Adrenal gland (tissue), 5 donors: ENCODE measurements around the gene HDAC11.

Experiments
- POLR2A ChIP-seq, 2 donors: fragments of 450-650 bp; IDR thresholded peaks; one replicate each; pipeline ENCODE4 v1.6.1; 2017; ENCODE audit warnings: antibody characterized with exemption in 2 of 2, mild to moderate bottlenecking in 2 of 2, moderate library complexity in 1 of 2
- TF ChIP-seq, protein P1 (sequence below), 6 experiments: fragments of 450-650 bp in 4 of 6; fragments of 200-600 bp in 2 of 6; sonication (generic) in 1 of 6; IDR thresholded peaks; 1 replicate in 5 of 6; 2 replicates in 1 of 6; pipeline versions ENCODE4 v1.5.1 to v1.8.0; 2016 to 2021; ENCODE audit warnings: antibody characterized with exemption in 6 of 6, mild to moderate bottlenecking in 2 of 6, moderate library complexity in 1 of 6
- donor health status: DM: no; HTN: no; CAD: no.

DNA sequence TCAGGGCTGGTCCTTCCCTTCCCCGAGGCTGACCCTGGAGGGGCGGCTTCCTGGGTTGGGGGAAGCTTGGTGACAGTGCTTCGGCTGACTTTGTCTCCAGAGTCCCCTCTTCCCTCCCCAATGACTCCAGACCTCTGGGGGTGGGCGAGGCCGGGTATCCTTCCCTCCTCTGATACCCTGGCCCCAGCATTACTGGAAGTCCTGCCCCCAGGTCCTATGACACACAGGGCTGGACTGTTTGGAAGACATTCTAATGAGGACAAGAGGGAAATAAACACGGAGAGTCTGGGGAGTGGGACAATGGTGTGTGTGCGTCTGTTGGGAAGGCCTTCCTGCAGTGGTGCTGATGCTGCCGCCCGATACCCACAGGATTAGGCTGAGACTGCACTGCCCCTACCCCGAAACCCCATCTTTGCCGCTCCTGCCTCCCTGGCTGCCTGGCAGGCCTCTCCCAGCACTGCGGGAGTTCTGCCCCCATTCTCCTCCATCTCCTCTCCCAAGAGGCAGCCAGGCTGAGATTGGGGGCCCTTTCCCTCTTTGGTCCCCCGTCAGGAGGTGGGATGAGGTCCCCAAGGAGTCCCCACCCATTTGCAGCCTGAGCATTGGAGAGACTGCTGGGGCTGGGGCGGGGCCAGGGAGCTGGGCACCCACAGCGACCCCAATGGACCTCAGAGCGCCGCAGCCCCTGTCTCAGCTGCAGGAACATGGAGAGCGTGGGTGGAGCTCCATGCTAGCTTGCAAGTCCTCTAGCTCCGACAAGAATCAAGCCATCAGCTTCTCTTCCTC lies 39.1 kb downstream of the HDAC11 start:
- TF ChIP-seq, protein P1, sequence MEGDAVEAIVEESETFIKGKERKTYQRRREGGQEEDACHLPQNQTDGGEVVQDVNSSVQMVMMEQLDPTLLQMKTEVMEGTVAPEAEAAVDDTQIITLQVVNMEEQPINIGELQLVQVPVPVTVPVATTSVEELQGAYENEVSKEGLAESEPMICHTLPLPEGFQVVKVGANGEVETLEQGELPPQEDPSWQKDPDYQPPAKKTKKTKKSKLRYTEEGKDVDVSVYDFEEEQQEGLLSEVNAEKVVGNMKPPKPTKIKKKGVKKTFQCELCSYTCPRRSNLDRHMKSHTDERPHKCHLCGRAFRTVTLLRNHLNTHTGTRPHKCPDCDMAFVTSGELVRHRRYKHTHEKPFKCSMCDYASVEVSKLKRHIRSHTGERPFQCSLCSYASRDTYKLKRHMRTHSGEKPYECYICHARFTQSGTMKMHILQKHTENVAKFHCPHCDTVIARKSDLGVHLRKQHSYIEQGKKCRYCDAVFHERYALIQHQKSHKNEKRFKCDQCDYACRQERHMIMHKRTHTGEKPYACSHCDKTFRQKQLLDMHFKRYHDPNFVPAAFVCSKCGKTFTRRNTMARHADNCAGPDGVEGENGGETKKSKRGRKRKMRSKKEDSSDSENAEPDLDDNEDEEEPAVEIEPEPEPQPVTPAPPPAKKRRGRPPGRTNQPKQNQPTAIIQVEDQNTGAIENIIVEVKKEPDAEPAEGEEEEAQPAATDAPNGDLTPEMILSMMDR (IDR thresholded peaks at IDR 0.05), result no peak
- TF ChIP-seq POLR2A (IDR thresholded peaks at IDR 0.05), result no peak
